Measurements from ENCODE around the gene NLN.
"Not testable (repeated sequence)": the region's sequence is repeated elsewhere in the genome, so short reads cannot be mapped to it uniquely, and the experiment has no call there.

NLN gene

GRCh38 chr5:65769539-65769938 lies 47.5 kb downstream of the NLN start:
- DNase-seq (ENCODE audit: low read depth in 3 of 3, low spot score in 1 of 3), result no peak

DNA sequence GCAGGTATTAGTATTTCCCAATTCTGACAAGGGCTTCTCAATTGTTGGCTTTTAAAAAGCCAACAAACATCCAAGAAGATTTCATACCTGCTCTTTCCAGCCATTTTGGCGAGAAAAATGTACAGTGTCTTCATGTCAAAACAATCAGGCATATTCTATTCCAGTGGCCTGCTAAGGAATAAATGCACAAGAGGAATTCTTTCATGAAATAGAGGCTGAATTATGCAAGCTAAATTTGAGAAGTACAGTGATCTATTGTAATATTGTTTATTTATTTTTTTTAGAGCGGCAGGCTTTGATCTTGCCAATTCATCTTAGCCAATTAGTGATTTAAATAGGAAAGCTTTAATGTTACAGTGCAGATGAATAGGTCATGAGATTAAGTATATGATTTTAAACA lies 49.3 kb downstream of the NLN start:
- no peak for DNase-seq (ENCODE audit: low read depth in 3 of 3, low spot score in 1 of 3)

DNA sequence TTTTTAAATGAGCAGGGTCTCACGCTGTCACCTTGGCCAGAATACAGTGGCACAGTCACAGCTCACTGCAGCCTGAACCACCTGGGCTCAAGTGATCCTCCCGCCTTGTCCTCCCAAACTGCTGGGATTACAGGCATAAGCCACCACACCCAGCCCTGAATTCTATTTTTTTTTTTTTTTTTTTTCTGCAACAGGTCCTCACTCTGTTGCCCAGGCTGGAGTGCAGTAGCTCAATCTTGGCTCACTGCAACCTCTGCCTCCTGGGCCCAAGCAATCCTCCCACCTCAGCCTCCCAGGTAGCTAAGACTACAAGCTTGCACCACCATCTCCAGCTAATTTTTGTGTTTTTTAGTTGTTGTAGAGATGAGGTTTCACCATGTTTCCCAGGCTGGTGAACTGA lies 51.0 kb downstream of the NLN start:
- DNase-seq (ENCODE audit: low read depth in 3 of 3, low spot score in 1 of 3), result not testable (repeated sequence)

- DNase-seq (ENCODE audit: low read depth in 3 of 3, low spot score in 1 of 3), result no peak
Observed at GRCh38 chr5:65774346-65774745, 52.3 kb downstream of the NLN start.

DNA sequence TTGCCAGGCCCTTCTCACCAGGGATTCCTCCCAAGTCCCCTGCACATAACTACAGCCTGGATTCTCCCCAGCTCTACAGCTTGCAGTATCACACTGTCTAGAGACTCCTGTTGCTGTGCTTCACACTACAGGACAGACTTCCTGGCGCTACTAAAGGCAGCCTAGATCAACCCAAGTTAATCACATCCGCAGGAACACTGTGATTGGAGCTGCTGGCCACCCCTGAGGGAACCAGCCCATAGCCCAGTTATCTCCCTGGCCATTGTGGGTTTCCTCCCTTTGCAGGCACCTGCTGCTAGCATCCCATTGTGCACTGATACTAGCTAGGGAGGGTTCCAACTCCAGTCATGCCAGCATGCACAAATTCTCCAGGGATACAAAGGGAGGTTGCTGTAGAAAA lies 53.5 kb downstream of the NLN start:
- DNase-seq (ENCODE audit: low read depth in 3 of 3, low spot score in 1 of 3), result no peak

- DNase-seq (ENCODE audit: low read depth in 3 of 3, low spot score in 1 of 3), result no peak
Observed at GRCh38 chr5:65776441-65777141, 54.6 kb downstream of the NLN start.

- DNase-seq (ENCODE audit: low read depth in 3 of 3, low spot score in 1 of 3), result no peak
Observed at GRCh38 chr5:65778126-65778525, 56.1 kb downstream of the NLN start.

- no peak for DNase-seq (ENCODE audit: low read depth in 3 of 3, low spot score in 1 of 3)
Observed at GRCh38 chr5:65779643-65780042, 57.6 kb downstream of the NLN start.

GRCh38 chr5:65788296-65788695 lies 66.3 kb downstream of the NLN start:
- not testable (repeated sequence) for DNase-seq (ENCODE audit: low read depth in 3 of 3, low spot score in 1 of 3)

DNA sequence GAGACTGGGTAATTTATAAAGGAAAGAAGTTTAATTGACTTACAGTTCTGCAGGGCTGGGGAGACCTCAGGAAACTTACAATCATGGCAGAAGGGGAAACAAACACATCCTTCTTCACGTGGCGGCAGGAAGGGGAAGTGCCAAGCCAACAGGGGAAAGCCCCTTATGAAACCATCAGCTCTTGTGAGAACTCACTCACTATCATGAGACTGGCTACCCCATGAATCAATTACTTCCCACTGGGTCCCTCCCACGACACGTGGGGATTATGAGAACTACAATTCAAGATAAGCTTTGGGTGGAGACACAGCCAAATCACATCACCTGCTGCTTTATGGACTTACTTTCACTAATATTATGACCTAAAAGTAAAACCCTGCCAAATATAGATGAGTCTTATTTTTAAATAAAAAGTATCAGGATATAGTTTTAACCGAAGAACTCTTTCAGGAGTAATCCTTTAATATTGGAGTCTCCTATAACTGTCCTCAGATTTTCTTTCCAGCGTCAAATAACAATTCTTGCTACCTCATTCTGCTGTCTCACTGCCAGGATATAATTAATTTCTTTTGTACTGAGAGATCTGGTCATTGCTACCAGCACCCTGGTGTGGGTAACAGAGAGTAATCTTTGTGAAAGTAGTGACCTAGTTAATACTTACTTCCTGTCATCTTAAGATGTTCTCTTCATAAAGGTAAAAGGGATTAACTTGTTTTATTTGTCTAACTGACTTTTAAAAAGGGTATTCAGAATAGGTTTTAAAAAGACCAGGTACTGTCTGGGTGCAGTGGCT lies 68.6 kb downstream of the NLN start:
- no peak for DNase-seq (ENCODE audit: low read depth in 3 of 3, low spot score in 1 of 3)

GRCh38 chr5:65791712-65792673 lies 70.0 kb downstream of the NLN start:
- no peak for DNase-seq (ENCODE audit: low read depth in 3 of 3, low spot score in 1 of 3)

GRCh38 chr5:65796269-65796668 lies 74.3 kb downstream of the NLN start:
- DNase-seq (ENCODE audit: low read depth in 3 of 3, low spot score in 1 of 3), result no peak

DNA sequence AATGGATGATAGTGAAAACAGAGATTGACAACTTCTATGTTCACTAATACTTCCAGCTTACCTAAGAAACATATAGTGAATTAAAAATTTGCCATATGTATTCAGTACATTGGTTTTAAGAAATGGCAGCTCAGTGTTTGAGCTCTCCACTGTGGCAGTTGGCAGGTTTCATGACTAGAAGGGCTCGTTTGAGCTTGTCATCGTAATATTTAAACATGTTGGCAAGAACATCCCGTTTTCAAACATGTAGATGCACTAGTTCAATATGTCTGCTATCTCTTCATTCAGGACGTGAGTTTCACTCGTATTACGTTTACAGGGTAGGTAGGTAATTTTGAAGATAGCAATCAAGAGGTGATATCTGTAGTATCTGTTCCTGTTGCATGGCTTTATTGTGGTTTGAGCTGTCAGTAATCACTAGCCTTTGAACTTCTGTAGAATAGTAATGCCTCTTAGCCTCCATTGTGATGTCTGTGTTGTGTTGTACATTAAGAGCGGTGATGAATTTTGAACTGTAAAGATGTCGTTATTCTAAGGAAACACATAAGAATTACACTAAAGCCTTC lies 74.8 kb downstream of the NLN start:
- DNase-seq (ENCODE audit: low read depth in 3 of 3, low spot score in 1 of 3), result no peak

DNA sequence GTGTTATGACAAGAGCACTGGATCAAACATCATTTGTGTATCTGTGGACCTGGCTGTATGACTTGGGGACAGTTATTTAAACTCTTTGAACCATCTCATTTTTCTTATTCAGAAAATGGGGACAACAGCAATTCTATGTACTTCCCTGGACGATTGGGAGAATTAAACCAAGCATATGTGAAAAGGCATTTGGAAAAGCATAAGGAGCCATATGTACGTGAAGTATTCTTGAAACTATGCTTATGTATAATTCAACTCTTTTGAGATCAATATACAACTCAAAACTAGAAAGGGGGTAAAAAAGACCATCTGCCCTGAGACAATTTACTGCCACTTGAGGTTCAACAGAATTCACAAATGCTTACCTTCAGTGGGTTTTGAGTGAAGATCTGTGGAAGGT lies 75.5 kb downstream of the NLN start:
- no peak for DNase-seq (ENCODE audit: low read depth in 3 of 3, low spot score in 1 of 3)

- DNase-seq (ENCODE audit: low read depth in 3 of 3, low spot score in 1 of 3), result no peak
Observed at GRCh38 chr5:65799857-65800256, 77.9 kb downstream of the NLN start.

DNA sequence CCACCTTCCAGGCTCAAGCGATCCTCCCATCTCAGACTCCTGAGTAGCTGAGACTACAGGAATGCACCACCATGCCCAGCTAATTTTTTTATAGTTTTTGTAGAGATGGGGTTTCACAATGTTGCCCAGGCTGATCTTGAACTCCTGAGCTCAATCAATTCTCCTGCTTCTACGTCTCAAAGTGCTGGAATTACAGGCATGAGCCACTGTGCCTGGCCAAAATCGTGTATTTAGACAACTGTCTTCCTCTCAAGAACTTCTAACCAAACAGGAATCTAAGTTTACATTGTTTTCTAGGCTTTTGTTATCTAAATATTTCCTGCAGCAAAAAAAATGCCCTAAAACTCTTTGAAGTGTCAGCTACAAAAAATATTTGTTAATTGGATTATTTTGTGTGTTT lies 78.8 kb downstream of the NLN start:
- no peak for DNase-seq (ENCODE audit: low read depth in 3 of 3, low spot score in 1 of 3)

DNA sequence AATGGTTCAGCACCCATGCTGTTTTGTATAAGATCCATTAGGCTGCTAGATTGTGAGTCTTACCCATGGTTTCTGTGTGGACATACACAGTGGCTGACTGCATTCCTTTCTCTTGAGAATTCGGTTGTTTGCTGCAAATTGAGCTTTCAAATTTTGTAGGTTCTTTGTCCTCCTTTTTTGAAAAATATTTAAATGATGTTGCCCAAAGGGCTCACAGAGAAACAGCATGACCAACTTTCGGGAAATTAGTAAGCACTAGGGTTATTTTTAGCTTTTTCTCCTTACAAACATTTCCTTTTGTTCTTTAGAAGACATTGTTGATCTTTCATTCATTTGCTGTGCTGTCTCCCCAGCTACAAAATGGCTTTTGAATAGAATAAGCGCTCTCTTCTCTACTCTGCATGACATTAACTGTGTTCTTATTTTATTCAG lies 79.4 kb downstream of the NLN start:
- no peak for DNase-seq (ENCODE audit: low read depth in 3 of 3, low spot score in 1 of 3)

GRCh38 chr5:65802080-65802479 lies 80.1 kb downstream of the NLN start:
- DNase-seq (ENCODE audit: low read depth in 3 of 3, low spot score in 1 of 3), result no peak

- no peak for DNase-seq (ENCODE audit: low read depth in 3 of 3, low spot score in 1 of 3)
Observed at GRCh38 chr5:65802820-65803219, 80.8 kb downstream of the NLN start.

DNA sequence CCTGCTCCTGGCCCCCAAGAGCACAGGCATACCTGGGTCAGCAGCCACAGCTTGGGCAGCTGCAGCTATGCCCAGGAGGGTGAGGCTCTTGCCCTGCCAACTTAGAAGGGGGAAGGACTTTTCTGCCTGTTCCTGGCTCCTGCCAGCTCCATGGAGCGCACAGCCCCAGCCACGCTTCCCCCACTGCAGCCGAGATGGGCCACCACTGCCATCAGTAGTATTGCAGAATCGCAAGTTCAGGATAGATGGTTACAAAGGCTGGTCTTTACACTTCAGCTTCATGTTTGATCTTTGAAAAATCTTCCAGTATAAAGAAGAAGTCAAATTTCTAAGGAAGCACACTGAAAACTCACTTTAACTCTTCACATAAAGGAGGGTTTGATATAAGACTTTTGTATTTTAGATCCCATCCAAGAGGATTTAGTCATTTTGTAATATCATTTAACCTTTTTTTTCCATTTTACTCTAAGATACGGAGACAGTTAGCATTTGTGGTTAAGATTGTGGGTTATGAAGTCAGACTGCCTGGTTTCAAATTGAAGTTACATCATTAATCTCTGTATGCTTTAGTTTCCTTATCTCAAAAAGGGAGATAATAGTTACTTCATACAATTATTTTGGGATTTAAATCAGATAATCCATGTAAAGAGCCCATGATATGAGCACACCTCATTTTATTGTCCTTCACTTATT lies 81.8 kb downstream of the NLN start:
- DNase-seq (ENCODE audit: low read depth in 3 of 3, low spot score in 1 of 3), result no peak

DNA sequence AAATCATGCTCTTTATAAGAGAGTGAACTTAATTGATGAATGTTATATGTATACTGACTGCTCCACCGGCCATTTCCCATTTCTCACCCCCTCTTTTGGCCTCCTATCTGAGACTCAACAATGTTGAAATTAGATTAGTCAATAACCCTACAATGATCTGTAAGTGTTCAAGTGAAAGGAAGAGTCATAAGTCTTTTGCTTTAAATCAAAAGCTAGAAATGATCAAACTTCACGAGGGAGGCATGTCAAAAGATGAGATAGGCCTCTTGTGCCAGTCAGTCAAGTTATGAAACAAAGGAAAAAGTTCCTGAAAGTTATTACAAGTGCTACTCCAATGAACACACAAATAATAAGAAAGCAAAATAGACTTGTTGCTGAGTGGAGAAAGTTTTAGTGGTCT lies 83.1 kb downstream of the NLN start:
- DNase-seq (ENCODE audit: low read depth in 3 of 3, low spot score in 1 of 3), result no peak

Measured in stimulated activated CD4-positive, alpha-beta T cell treated with anti-CD3 and anti-CD28 coated beads, TNF-alpha, amount 100 ng/mL, for 1 hour (primary cell).